ENCODE results near the gene RB1.

DNA sequence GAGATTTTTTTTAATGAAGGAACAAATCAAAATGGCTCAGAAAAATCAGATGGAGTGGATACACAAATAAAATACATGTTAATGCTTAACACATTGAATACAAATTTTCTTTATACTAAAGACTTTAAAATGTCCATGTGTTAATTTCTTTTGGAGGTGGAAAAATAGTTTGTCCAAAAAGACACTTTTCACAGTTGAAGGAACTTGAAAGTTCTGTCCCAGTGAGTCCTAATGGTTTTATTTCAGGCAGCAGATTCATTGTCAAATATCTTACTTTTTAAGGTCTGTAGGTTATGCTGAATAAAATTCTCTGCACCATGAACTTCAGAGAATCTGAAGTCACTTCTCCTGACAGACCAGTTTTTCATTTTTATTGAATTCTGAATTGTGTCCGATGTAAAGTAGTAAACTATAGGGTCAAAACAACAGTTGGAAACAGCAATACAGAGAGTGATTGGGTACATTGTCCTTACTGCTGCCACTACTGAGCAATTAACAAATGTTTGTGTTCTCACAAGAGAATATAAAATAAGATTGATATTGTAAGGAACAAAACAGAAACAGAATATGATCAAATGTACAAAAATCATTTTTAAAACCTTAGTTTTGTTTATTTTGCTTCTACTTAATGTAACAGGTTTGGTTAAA is 107.7 kb downstream of the RB1 start:
- TF ChIP-seq, protein P1, sequence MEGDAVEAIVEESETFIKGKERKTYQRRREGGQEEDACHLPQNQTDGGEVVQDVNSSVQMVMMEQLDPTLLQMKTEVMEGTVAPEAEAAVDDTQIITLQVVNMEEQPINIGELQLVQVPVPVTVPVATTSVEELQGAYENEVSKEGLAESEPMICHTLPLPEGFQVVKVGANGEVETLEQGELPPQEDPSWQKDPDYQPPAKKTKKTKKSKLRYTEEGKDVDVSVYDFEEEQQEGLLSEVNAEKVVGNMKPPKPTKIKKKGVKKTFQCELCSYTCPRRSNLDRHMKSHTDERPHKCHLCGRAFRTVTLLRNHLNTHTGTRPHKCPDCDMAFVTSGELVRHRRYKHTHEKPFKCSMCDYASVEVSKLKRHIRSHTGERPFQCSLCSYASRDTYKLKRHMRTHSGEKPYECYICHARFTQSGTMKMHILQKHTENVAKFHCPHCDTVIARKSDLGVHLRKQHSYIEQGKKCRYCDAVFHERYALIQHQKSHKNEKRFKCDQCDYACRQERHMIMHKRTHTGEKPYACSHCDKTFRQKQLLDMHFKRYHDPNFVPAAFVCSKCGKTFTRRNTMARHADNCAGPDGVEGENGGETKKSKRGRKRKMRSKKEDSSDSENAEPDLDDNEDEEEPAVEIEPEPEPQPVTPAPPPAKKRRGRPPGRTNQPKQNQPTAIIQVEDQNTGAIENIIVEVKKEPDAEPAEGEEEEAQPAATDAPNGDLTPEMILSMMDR (IDR thresholded peaks at IDR 0.05), result no peak
- no peak for TF ChIP-seq POLR2A (IDR thresholded peaks at IDR 0.05)

Measured in Peyer's patch (tissue), 4 donors.